Suppressor macrophage treated with lipopolysaccharide for 1 hour (primary cell): Measurements from ENCODE around the gene HOXB2.
"Not testable (repeated sequence)": the region's sequence is repeated elsewhere in the genome, so short reads cannot be mapped to it uniquely, and the experiment has no call there.

ENCODE experiments used
- DNase-seq, 3 donors: peaks; one replicate each; pipeline ENCODE4 v3.0.0-alpha.2; 2020 to 2022

Gene HOXB2

GRCh38 chr17:48513097-48513496, 31.8 kb downstream of the HOXB2 start:
- DNase-seq: peak in 1 of 3 donors; percentile 29

- no peak for DNase-seq
Observed at GRCh38 chr17:48510761-48511604, 33.9 kb downstream of the HOXB2 start.

- DNase-seq: no peak
Observed at GRCh38 chr17:48510381-48510760, 34.5 kb downstream of the HOXB2 start.

- DNase-seq: not testable (repeated sequence)
Observed at GRCh38 chr17:48509708-48510107, 35.2 kb downstream of the HOXB2 start.

- DNase-seq: no peak
Observed at GRCh38 chr17:48506246-48506645, 38.7 kb downstream of the HOXB2 start.

GRCh38 chr17:48505788-48506187, 39.1 kb downstream of the HOXB2 start:
- DNase-seq: peak; percentile 52 to 75 (median 67)

- DNase-seq: no peak
Observed at GRCh38 chr17:48504953-48505352, 40.0 kb downstream of the HOXB2 start.

- no peak for DNase-seq
Observed at GRCh38 chr17:48503747-48504146, 41.2 kb downstream of the HOXB2 start.

GRCh38 chr17:48502901-48503300, 42.0 kb downstream of the HOXB2 start:
- DNase-seq: no peak

- DNase-seq: no peak
Observed at GRCh38 chr17:48502312-48502711, 42.6 kb downstream of the HOXB2 start.

- no peak for DNase-seq
Observed at GRCh38 chr17:48500435-48501426, 44.2 kb downstream of the HOXB2 start.

GRCh38 chr17:48499735-48500434, 45.0 kb downstream of the HOXB2 start:
- no peak for DNase-seq

GRCh38 chr17:48499248-48499647, 45.7 kb downstream of the HOXB2 start:
- no peak for DNase-seq

- DNase-seq: no peak
Observed at GRCh38 chr17:48498164-48498850, 46.6 kb downstream of the HOXB2 start.

- no peak for DNase-seq
Observed at GRCh38 chr17:48497103-48497502, 47.8 kb downstream of the HOXB2 start.

GRCh38 chr17:48494335-48494734, 50.6 kb downstream of the HOXB2 start:
- no peak for DNase-seq
